Body of pancreas (tissue), 4 donors: ENCODE measurements around the gene PTGES2.

Experiments used
- CTCF ChIP-seq, 7 experiments: fragments of 450-650 bp in 4 of 7; fragments of 200-600 bp in 3 of 7; sonication (generic) in 3 of 7; IDR thresholded peaks; one replicate each; pipeline ENCODE4 v1.5.1; 2016 to 2019; ENCODE audit warnings: antibody characterized with exemption in 7 of 7
- POLR2A ChIP-seq, 3 donors: fragments of 450-650 bp; IDR thresholded peaks; one replicate each; pipeline ENCODE4 v1.6.1; 2016; ENCODE audit warnings: antibody characterized with exemption in 3 of 3, mild to moderate bottlenecking in 2 of 3

GRCh38 chr9:128120741-128121465 lies 6.6 kb downstream of the PTGES2 start:
- no peak for TF ChIP-seq CTCF (IDR thresholded peaks at IDR 0.05)
- no peak for TF ChIP-seq POLR2A (IDR thresholded peaks at IDR 0.05)
